K562 (cell line): ENCODE results near the gene ZNF598.

ENCODE experiments used
- NUFIP1 ChIP-seq: fragments of 450-650 bp; IDR thresholded peaks from 2 replicates; pipeline ENCODE4 v1.6.1; 2018; ENCODE audit not compliant: partially characterized antibody
- SMAD1 ChIP-seq: fragments of 150-350 bp; IDR thresholded peaks from 2 replicates; pipeline ENCODE4 v1.6.1; 2014; ENCODE audit warnings: low read length, low read depth; ENCODE audit not compliant: partially characterized antibody

GRCh38 chr16:2053211-2053610, 43.6 kb upstream of the ZNF598 start:
- TF ChIP-seq SMAD1 (no peak), NUFIP1 (no peak)
